ENCODE data around the gene LAMC3.

GRCh38 chr9:131062969-131063368 lies 54.0 kb downstream of the LAMC3 start:
- TF ChIP-seq SMC3 (conservative IDR thresholded peaks at IDR 0.05; ENCODE audit: poor library complexity), result no peak
- TF ChIP-seq POLR2AphosphoS5 (IDR thresholded peaks at IDR 0.05), result no peak
- no peak for TF ChIP-seq CTCF (IDR thresholded peaks at IDR 0.05; ENCODE audit: poor library complexity, severe bottlenecking)
- no peak for TF ChIP-seq REST (IDR thresholded peaks at IDR 0.05; ENCODE audit: borderline replicate concordance)

Data from neural cell (in vitro differentiated cells).